ENCODE measurements around the gene KRTAP12-2.

Gene KRTAP12-2

GRCh38 chr21:44658913-44659595 lies 7.7 kb downstream of the KRTAP12-2 start:
- DNase-seq (ENCODE audit: low spot score), result no peak
- H2BK15ac ChIP-seq (ENCODE audit: low read length), result no peak overlapping the region

GRCh38 chr21:44658541-44658910 lies 8.2 kb downstream of the KRTAP12-2 start:
- Histone ChIP-seq H4K91ac (ENCODE audit: low read depth, low read length, poor library complexity) (no peak overlapping the region), H2BK5ac (ENCODE audit: low read length) (no peak overlapping the region), H3K18ac (ENCODE audit: low read length) (no peak overlapping the region), H2BK12ac (ENCODE audit: low read length) (no peak overlapping the region), H3K4me1 (ENCODE audit: control insufficient read depth in 2 of 2, insufficient read depth in 1 of 2, low read depth in 1 of 2, low read length in 2 of 2) (peaks cover 0 to 2% of the 10 kb centered on the region in 2 donors), H2BK15ac (ENCODE audit: low read length) (no peak overlapping the region), H3K27me3 (ENCODE audit: control insufficient read depth in 3 of 3, insufficient read depth in 3 of 3, low read depth in 1 of 3, low read length in 3 of 3) (no peaks in the 10 kb centered on the region), H2BK120ac (ENCODE audit: low read depth, low read length) (no peak overlapping the region), H4K8ac (ENCODE audit: low read depth, low read length) (no peak overlapping the region), H2AFZ (ENCODE audit: low read length) (no peak overlapping the region), H3K4ac (ENCODE audit: low read length) (no peak overlapping the region), H3K79me1 (ENCODE audit: low read depth, low read length) (no peaks in the 10 kb centered on the region), H3K14ac (ENCODE audit: low read length) (no peak overlapping the region), H2AK5ac (ENCODE audit: low read depth, low read length) (no peak overlapping the region), H3K4me3 (ENCODE audit: low read length in 2 of 2) (no peak overlapping the region), H3K27ac (replicated peaks; ENCODE audit: low read length) (no peak overlapping the region), H3K4me2 (ENCODE audit: insufficient read depth, low read length, poor library complexity, severe bottlenecking) (no peak overlapping the region), H3K9me3 (replicated peaks in 1 of 2; ENCODE audit: control insufficient read depth in 2 of 2, insufficient read depth in 1 of 2, low read depth in 1 of 2, low read length in 2 of 2) (peaks cover 0 to 4% of the 10 kb centered on the region in 2 donors), H3K23ac (ENCODE audit: low read depth, low read length, poor library complexity) (no peak overlapping the region), H3K9ac (ENCODE audit: low read depth, low read length, poor library complexity) (no peak overlapping the region), H3K36me3 (replicated peaks in 1 of 2; ENCODE audit: control insufficient read depth in 2 of 2, insufficient read depth in 2 of 2, low read length in 2 of 2) (no peaks in the 10 kb centered on the region)
- WGBS, 2 donors (ENCODE audit: extremely low coverage in 2 of 2, insufficient read length in 2 of 2, insufficient replicate concordance in 1 of 2), result no CpG with 5 or more reads among the region's 5 CpGs
- DNase-seq (ENCODE audit: low spot score), result no peak

More at GRCh38 chr21:44658913-44659595, 7.7 kb downstream of the KRTAP12-2 start:
- H3K79me1 ChIP-seq (ENCODE audit: low read depth, low read length), result no peaks in the 10 kb centered on the region
- H2BK5ac ChIP-seq (ENCODE audit: low read length), result no peak overlapping the region
- peaks cover 0 to 2% of the 10 kb centered on the region in 2 donors for H3K4me1 ChIP-seq (ENCODE audit: control insufficient read depth in 2 of 2, insufficient read depth in 1 of 2, low read depth in 1 of 2, low read length in 2 of 2)
- H2AK5ac ChIP-seq (ENCODE audit: low read depth, low read length), result no peak overlapping the region
- H2BK12ac ChIP-seq (ENCODE audit: low read length), result no peak overlapping the region
- H2BK120ac ChIP-seq (ENCODE audit: low read depth, low read length), result no peak overlapping the region
- H3K27me3 ChIP-seq (ENCODE audit: control insufficient read depth in 3 of 3, insufficient read depth in 3 of 3, low read depth in 1 of 3, low read length in 3 of 3), result no peaks in the 10 kb centered on the region
- no peak overlapping the region for H3K4ac ChIP-seq (ENCODE audit: low read length)
- no peak overlapping the region for H3K4me2 ChIP-seq (ENCODE audit: insufficient read depth, low read length, poor library complexity, severe bottlenecking)
- no CpG with 5 or more reads among the region's 11 CpGs for WGBS, 2 donors (ENCODE audit: extremely low coverage in 2 of 2, insufficient read length in 2 of 2, insufficient replicate concordance in 1 of 2)
- H3K23ac ChIP-seq (ENCODE audit: low read depth, low read length, poor library complexity), result no peak overlapping the region
- no peak overlapping the region for H3K4me3 ChIP-seq (ENCODE audit: low read length in 2 of 2)
- H4K91ac ChIP-seq (ENCODE audit: low read depth, low read length, poor library complexity), result no peak overlapping the region
- H2AFZ ChIP-seq (ENCODE audit: low read length), result peak overlapping the region; percentile 52
- H3K27ac ChIP-seq (replicated peaks; ENCODE audit: low read length), result no peak overlapping the region
- H3K14ac ChIP-seq (ENCODE audit: low read length), result no peak overlapping the region
- no peak overlapping the region for H3K9ac ChIP-seq (ENCODE audit: low read depth, low read length, poor library complexity)
- no peaks in the 10 kb centered on the region for H3K36me3 ChIP-seq (replicated peaks in 1 of 2; ENCODE audit: control insufficient read depth in 2 of 2, insufficient read depth in 2 of 2, low read length in 2 of 2)
- H3K18ac ChIP-seq (ENCODE audit: low read length), result no peak overlapping the region
- peaks cover 3 to 4% of the 10 kb centered on the region in 2 donors for H3K9me3 ChIP-seq (replicated peaks in 1 of 2; ENCODE audit: control insufficient read depth in 2 of 2, insufficient read depth in 1 of 2, low read depth in 1 of 2, low read length in 2 of 2)
- H4K8ac ChIP-seq (ENCODE audit: low read depth, low read length), result no peak overlapping the region

- Histone ChIP-seq H3K4me1 (ENCODE audit: control insufficient read depth in 2 of 2, insufficient read depth in 1 of 2, low read depth in 1 of 2, low read length in 2 of 2) (peaks cover 0 to 2% of the 10 kb centered on the region in 2 donors), H3K9ac (ENCODE audit: low read depth, low read length, poor library complexity) (no peak within 1 kb of the TSS), H2BK15ac (ENCODE audit: low read length) (peak within 1 kb of the TSS; percentile 63), H4K8ac (ENCODE audit: low read depth, low read length) (no peak within 1 kb of the TSS), H2BK5ac (ENCODE audit: low read length) (no peak within 1 kb of the TSS), H2BK12ac (ENCODE audit: low read length) (peak within 1 kb of the TSS; percentile 59), H3K4ac (ENCODE audit: low read length) (no peak within 1 kb of the TSS), H3K14ac (ENCODE audit: low read length) (no peak within 1 kb of the TSS), H3K27me3 (ENCODE audit: control insufficient read depth in 3 of 3, insufficient read depth in 3 of 3, low read depth in 1 of 3, low read length in 3 of 3) (no peaks in the 10 kb centered on the region), H3K23ac (ENCODE audit: low read depth, low read length, poor library complexity) (peak within 1 kb of the TSS; percentile 37), H3K4me3 (ENCODE audit: low read length in 2 of 2) (peak within 1 kb of the TSS in 1 of 2 donors; percentile 3), H3K27ac (replicated peaks; ENCODE audit: low read length) (no peak within 1 kb of the TSS), H2AK5ac (ENCODE audit: low read depth, low read length) (no peak within 1 kb of the TSS), H2AFZ (ENCODE audit: low read length) (no peak within 1 kb of the TSS), H3K18ac (ENCODE audit: low read length) (peak within 1 kb of the TSS; percentile 24), H3K4me2 (ENCODE audit: insufficient read depth, low read length, poor library complexity, severe bottlenecking) (no peak within 1 kb of the TSS), H2BK120ac (ENCODE audit: low read depth, low read length) (no peak within 1 kb of the TSS), H3K79me1 (ENCODE audit: low read depth, low read length) (no peaks in the 10 kb centered on the region), H3K36me3 (replicated peaks in 1 of 2; ENCODE audit: control insufficient read depth in 2 of 2, insufficient read depth in 2 of 2, low read length in 2 of 2) (no peaks in the 10 kb centered on the region), H3K9me3 (replicated peaks in 1 of 2; ENCODE audit: control insufficient read depth in 2 of 2, insufficient read depth in 1 of 2, low read depth in 1 of 2, low read length in 2 of 2) (peaks cover 0 to 4% of the 10 kb centered on the region in 2 donors), H4K91ac (ENCODE audit: low read depth, low read length, poor library complexity) (no peak within 1 kb of the TSS)
- no peak for DNase-seq (ENCODE audit: low spot score)
- no CpG with 5 or more reads among the region's 26 CpGs for WGBS, 2 donors (ENCODE audit: extremely low coverage in 2 of 2, insufficient read length in 2 of 2, insufficient replicate concordance in 1 of 2)
Observed at GRCh38 chr21:44657635-44658540, 8.8 kb downstream of the KRTAP12-2 start, which contains the start of gene KRTAP12-3. Gene KRTAP12-3 (plus strand): TSS chr21:44657932. CDS start chr21:44657980, 48 bp downstream.

- no peak for DNase-seq (ENCODE audit: low spot score)
- Histone ChIP-seq H2BK120ac (ENCODE audit: low read depth, low read length) (no peak overlapping the region), H2BK5ac (ENCODE audit: low read length) (no peak overlapping the region), H3K9me3 (replicated peaks in 1 of 2; ENCODE audit: control insufficient read depth in 2 of 2, insufficient read depth in 1 of 2, low read depth in 1 of 2, low read length in 2 of 2) (peaks cover 0 to 4% of the 10 kb centered on the region in 2 donors), H3K9ac (ENCODE audit: low read depth, low read length, poor library complexity) (no peak overlapping the region), H3K23ac (ENCODE audit: low read depth, low read length, poor library complexity) (no peak overlapping the region), H3K79me1 (ENCODE audit: low read depth, low read length) (no peaks in the 10 kb centered on the region), H3K4me3 (ENCODE audit: low read length in 2 of 2) (no peak overlapping the region), H3K36me3 (replicated peaks in 1 of 2; ENCODE audit: control insufficient read depth in 2 of 2, insufficient read depth in 2 of 2, low read length in 2 of 2) (no peaks in the 10 kb centered on the region), H3K4ac (ENCODE audit: low read length) (no peak overlapping the region), H3K27ac (replicated peaks; ENCODE audit: low read length) (no peak overlapping the region), H3K14ac (ENCODE audit: low read length) (no peak overlapping the region), H3K18ac (ENCODE audit: low read length) (no peak overlapping the region), H4K8ac (ENCODE audit: low read depth, low read length) (no peak overlapping the region), H2BK12ac (ENCODE audit: low read length) (no peak overlapping the region), H4K91ac (ENCODE audit: low read depth, low read length, poor library complexity) (no peak overlapping the region), H3K4me2 (ENCODE audit: insufficient read depth, low read length, poor library complexity, severe bottlenecking) (no peak overlapping the region), H2BK15ac (ENCODE audit: low read length) (no peak overlapping the region), H2AFZ (ENCODE audit: low read length) (no peak overlapping the region), H2AK5ac (ENCODE audit: low read depth, low read length) (no peak overlapping the region), H3K4me1 (ENCODE audit: control insufficient read depth in 2 of 2, insufficient read depth in 1 of 2, low read depth in 1 of 2, low read length in 2 of 2) (peaks cover 0 to 2% of the 10 kb centered on the region in 2 donors), H3K27me3 (ENCODE audit: control insufficient read depth in 3 of 3, insufficient read depth in 3 of 3, low read depth in 1 of 3, low read length in 3 of 3) (no peaks in the 10 kb centered on the region)
- no CpG with 5 or more reads among the region's 1 CpG for WGBS, 2 donors (ENCODE audit: extremely low coverage in 2 of 2, insufficient read length in 2 of 2, insufficient replicate concordance in 1 of 2)
Observed at GRCh38 chr21:44656868-44657267, 9.9 kb downstream of the KRTAP12-2 start.
